PFSK-1 (cell line): Measurements from ENCODE around the gene DNAJA4.

Experiments used
- FOXP2 ChIP-seq: optimal IDR thresholded peaks from 2 replicates; pipeline ENCODE3; 2011; ENCODE audit warnings: borderline replicate concordance, control low read depth, inconsistent platforms; ENCODE audit not compliant: insufficient read depth; ENCODE audit errors: extremely low read length, extremely low read depth
- POLR2AphosphoS5 ChIP-seq: IDR thresholded peaks from 2 replicates; pipeline ENCODE4 v1.6.1; 2012; ENCODE audit warnings: low read depth, mild to moderate bottlenecking, control low read depth, low read length, moderate library complexity
- REST ChIP-seq, 2 experiments: IDR thresholded peaks; 2 replicates each; pipeline versions ENCODE4 v1.6.1 to v1.8.0; 2011 to 2012; ENCODE audit warnings: low read depth in 2 of 2, low read length in 2 of 2, control low read depth in 1 of 2, inconsistent platforms in 1 of 2, mild to moderate bottlenecking in 1 of 2, moderate library complexity in 1 of 2; ENCODE audit not compliant: insufficient read depth in 1 of 2
- SIN3A ChIP-seq: IDR thresholded peaks from 2 replicates; pipeline ENCODE4 v1.6.1; 2012; ENCODE audit warnings: mild to moderate bottlenecking, low read length, moderate library complexity, borderline replicate concordance; ENCODE audit not compliant: insufficient read depth
- TAF1 ChIP-seq: IDR thresholded peaks from 2 replicates; pipeline ENCODE4 v1.6.1; 2012; ENCODE audit warnings: low read length, control low read depth, borderline replicate concordance; ENCODE audit not compliant: insufficient read depth

Gene DNAJA4

GRCh38 chr15:78307976-78308375 is 43.6 kb downstream of the DNAJA4 start:
- TF ChIP-seq SIN3A (no peak), TAF1 (no peak), POLR2AphosphoS5 (no peak), REST (IDR thresholded peaks at IDR 0.05; ENCODE audit: insufficient read depth in 1 of 2, low read depth in 2 of 2, low read length in 2 of 2) (no peak), FOXP2 (no peak)

GRCh38 chr15:78308422-78309032 is 44.2 kb downstream of the DNAJA4 start:
- TF ChIP-seq SIN3A = no peak
- no peak for TF ChIP-seq POLR2AphosphoS5
- no peak for TF ChIP-seq TAF1
- TF ChIP-seq REST (IDR thresholded peaks at IDR 0.05; ENCODE audit: insufficient read depth in 1 of 2, low read depth in 2 of 2, low read length in 2 of 2) = 0 out of 4 replicates have a peak, but pooled peaks of 1 of the 2 experiments have one; percentile 24
- no peak for TF ChIP-seq FOXP2

- TF ChIP-seq REST (IDR thresholded peaks at IDR 0.05; ENCODE audit: insufficient read depth in 1 of 2, low read depth in 2 of 2, low read length in 2 of 2) (no peak), SIN3A (no peak), POLR2AphosphoS5 (no peak), TAF1 (no peak), FOXP2 (no peak)
Observed at GRCh38 chr15:78311292-78311691, 46.9 kb downstream of the DNAJA4 start.

- TF ChIP-seq REST (IDR thresholded peaks at IDR 0.05; ENCODE audit: insufficient read depth in 1 of 2, low read depth in 2 of 2, low read length in 2 of 2) (no peak), POLR2AphosphoS5 (no peak), SIN3A (no peak), TAF1 (no peak), FOXP2 (no peak)
Observed at GRCh38 chr15:78312536-78312935, 48.2 kb downstream of the DNAJA4 start.

GRCh38 chr15:78312957-78313356 is 48.6 kb downstream of the DNAJA4 start:
- TF ChIP-seq TAF1 = no peak
- TF ChIP-seq POLR2AphosphoS5 = no peak
- TF ChIP-seq REST (IDR thresholded peaks at IDR 0.05; ENCODE audit: insufficient read depth in 1 of 2, low read depth in 2 of 2, low read length in 2 of 2) = no peak
- no peak for TF ChIP-seq FOXP2
- TF ChIP-seq SIN3A = no peak
